K562 (cell line): Measurements from ENCODE around the gene NAGPA. TPM values are rescaled to one million over a fixed set of nuclear protein-coding genes. Genes with fewer than 3 reads are reported as not detected.

Experiments
- ATAC-seq: fragments of 200-7000 bp; cut with Tn5 transposase; 3 replicates; pipeline ENCODE4 v1.9.1; 2020; ENCODE audit warnings: moderate library complexity
- BruUV-seq: library from RNA; stranded (reverse); fragments of 400-500 nt; replicated peaks from 2 replicates; lab custom pipeline; 2021; lab: Mats Ljungman, UMichigan
- CTCF ChIA-PET: fragments of 300-600 bp; formaldehyde crosslinking; extraction: SDS; loops from one replicate; lab custom pipeline; 2021; ENCODE audit warnings: low intra/inter-chr PET ratio; lab: Yijun Ruan, JAX
- POLR2A ChIA-PET: fragments of 300-600, 350-650 bp; sonication (Branson Sonifier 250); formaldehyde crosslinking; extraction: SDS; loops from one replicate; lab custom pipeline; 2021; ENCODE audit warnings: antibody characterized with exemption, inconsistent platforms; lab: Yijun Ruan, JAX
- DNase-seq, 4 experiments: peaks; one replicate each; pipeline versions ENCODE4 v3.0.0 to v3.0.0-alpha.2; 2011 to 2018; ENCODE audit warnings: low spot score in 3 of 4, mixed read lengths in 3 of 4; ENCODE audit errors: extremely low read depth in 1 of 4
- FAIRE-seq: peaks from 2 replicates; lab custom pipeline; 2011; peaks lifted over from hg19 to GRCh38; lab: Jason Lieb, UNC
- H2AFZ ChIP-seq: 2 replicates; pipeline ENCODE4 v1.6.0; 2011; ENCODE audit warnings: low read depth, low read length, control low read depth, inconsistent platforms
- H3K27ac ChIP-seq: fragments of 200-600 bp; 3 replicates; pipeline ENCODE4 v1.8.0; 2011; ENCODE audit warnings: low read depth, mild to moderate bottlenecking, control low read depth, inconsistent platforms, low read length, moderate library complexity, mixed read lengths; ENCODE audit errors: extremely low read depth
- H3K27me3 ChIP-seq, 2 experiments: fragments of 300-600 bp in 1 of 2; 2 replicates in 1 of 2; 3 replicates in 1 of 2; pipeline versions ENCODE4 v1.6.0 to v1.8.0; 2011; ENCODE audit warnings: inconsistent platforms in 2 of 2, low read length in 2 of 2, mild to moderate bottlenecking in 1 of 2, mixed read lengths in 1 of 2, moderate library complexity in 1 of 2; ENCODE audit not compliant: control insufficient read depth in 2 of 2, insufficient read depth in 2 of 2
- H3K36me3 ChIP-seq: fragments of 300-600 bp; 3 replicates; pipeline ENCODE4 v1.8.0; 2011; ENCODE audit warnings: mild to moderate bottlenecking, low read length, inconsistent platforms; ENCODE audit not compliant: control insufficient read depth, insufficient read depth
- H3K4me1 ChIP-seq, 2 experiments: fragments of 200-600 bp in 1 of 2; replicated peaks in 1 of 2; 2 replicates in 1 of 2; 3 replicates in 1 of 2; pipeline versions ENCODE4 v1.5.1 to v1.8.0; 2011; ENCODE audit warnings: inconsistent platforms in 2 of 2, low read length in 2 of 2, mild to moderate bottlenecking in 1 of 2, mixed read lengths in 1 of 2, moderate library complexity in 1 of 2; ENCODE audit not compliant: control insufficient read depth in 2 of 2, insufficient read depth in 2 of 2
- H3K4me2 ChIP-seq: 2 replicates; pipeline ENCODE4 v1.6.1; 2011; ENCODE audit warnings: low read length, control low read depth, inconsistent platforms, mixed read lengths; ENCODE audit not compliant: insufficient read depth
- H3K4me3 ChIP-seq: fragments of 200-600 bp; sonication (generic), shearing (Covaris generic); 2 replicates; pipeline ENCODE4 v1.5.1; 2016; ENCODE audit warnings: control low read depth, inconsistent platforms
- H3K79me2 ChIP-seq: fragments of 200-600 bp; 3 replicates; pipeline ENCODE4 v1.8.0; 2011; ENCODE audit warnings: low read length, inconsistent platforms; ENCODE audit not compliant: control insufficient read depth, insufficient read depth
- H3K9ac ChIP-seq, 2 experiments: 2 replicates each; pipeline versions ENCODE4 v1.6.0 to v1.6.1; 2011; ENCODE audit warnings: low read depth in 2 of 2, low read length in 2 of 2, control low read depth in 1 of 2, inconsistent platforms in 1 of 2, mild to moderate bottlenecking in 1 of 2, mixed read lengths in 1 of 2; ENCODE audit not compliant: insufficient read depth in 1 of 2
- H3K9me1 ChIP-seq: one replicate; pipeline ENCODE4 v1.6.0; 2011; ENCODE audit warnings: inconsistent platforms, mild to moderate bottlenecking, low read length, moderate library complexity; ENCODE audit not compliant: control insufficient read depth, insufficient read depth
- H3K9me3 ChIP-seq: replicated peaks from 2 replicates; pipeline ENCODE4 v1.5.1; 2011; ENCODE audit warnings: low read depth, low read length, inconsistent platforms; ENCODE audit not compliant: control insufficient read depth, insufficient read depth
- H4K20me1 ChIP-seq: replicated peaks from 2 replicates; pipeline ENCODE4 v1.6.1; 2011; ENCODE audit warnings: low read length, inconsistent platforms, mixed read lengths; ENCODE audit not compliant: control insufficient read depth, insufficient read depth
- ELF4 ChIP-seq: fragments of 450-650 bp; formaldehyde crosslinking; IDR thresholded peaks from 2 replicates; pipeline ENCODE4 v1.4.0; 2022; ENCODE audit warnings: missing genetic modification characterization
- ESRRA ChIP-seq: fragments of 450-650 bp; IDR thresholded peaks from 2 replicates; pipeline ENCODE4 v1.6.1; 2014; ENCODE audit warnings: low read depth, mild to moderate bottlenecking, moderate library complexity, borderline replicate concordance
- HNRNPH1 ChIP-seq: fragments of 200-400 bp; formaldehyde crosslinking; optimal IDR thresholded peaks from 2 replicates; pipeline ENCODE3; 2017; ENCODE audit warnings: low read depth, mild to moderate bottlenecking, low read length, moderate library complexity
- HNRNPL ChIP-seq: fragments of 200-400 bp; formaldehyde crosslinking; IDR thresholded peaks from 2 replicates; pipeline ENCODE4 v1.6.1; 2017; ENCODE audit warnings: low read depth, mild to moderate bottlenecking, low read length
- KLF10 ChIP-seq: fragments of 250-450 bp; sonication (Bioruptor Pico); IDR thresholded peaks from 2 replicates; pipeline ENCODE4 v1.6.1; 2021; ENCODE audit warnings: matching md5 sums
- MCM2 ChIP-seq: fragments of 450-650 bp; IDR thresholded peaks from 2 replicates; pipeline ENCODE4 v1.6.1; 2017; ENCODE audit warnings: low read depth, mild to moderate bottlenecking
- MXD1 ChIP-seq: fragments of 250-450 bp; sonication (Bioruptor Pico); IDR thresholded peaks from 2 replicates; pipeline ENCODE4 v1.8.0; 2021; ENCODE audit warnings: borderline replicate concordance, mild to moderate bottlenecking, moderate library complexity; ENCODE audit not compliant: poor library complexity, severe bottlenecking
- PATZ1 ChIP-seq: fragments of 250-450 bp; sonication (Bioruptor Pico); IDR thresholded peaks from 2 replicates; pipeline ENCODE4 v1.5.0; 2020; ENCODE audit warnings: mild to moderate bottlenecking, borderline replicate concordance
- PRMT5 ChIP-seq: sonication (generic); formaldehyde crosslinking; IDR thresholded peaks from 2 replicates; pipeline ENCODE4 v1.5.0; 2020; ENCODE audit warnings: missing genetic modification reagents
- RBM25 ChIP-seq: fragments of 200-400 bp; formaldehyde crosslinking; IDR thresholded peaks from 2 replicates; pipeline ENCODE4 v1.6.1; 2018; ENCODE audit warnings: low read length, low read depth, moderate library complexity; ENCODE audit not compliant: severe bottlenecking
- RNF2 ChIP-seq: sonication (generic); IDR thresholded peaks from 2 replicates; pipeline ENCODE4 v1.6.1; 2016
- ZBTB17 ChIP-seq: fragments of 450-650 bp; formaldehyde crosslinking; IDR thresholded peaks from 2 replicates; pipeline ENCODE4 v1.4.0; 2020; ENCODE audit warnings: mild to moderate bottlenecking
- ZFP36 ChIP-seq: fragments of 150-350 bp; IDR thresholded peaks from 2 replicates; pipeline ENCODE4 v1.6.1; 2018; ENCODE audit warnings: low read length, low read depth; ENCODE audit not compliant: partially characterized antibody
- WGBS: fragments of 100-300 bp; shearing (Covaris generic); methylation state at CpG from one replicate; pipeline ENCODE4 v1.1.6; 2016; ENCODE audit warnings: low coverage, mixed read lengths; ENCODE audit not compliant: insufficient coverage; ENCODE audit errors: missing lambda C conversion rate; 5-methylcytosine and 5-hydroxymethylcytosine counted together
- in situ Hi-C: fragments of 300-500 bp; cut with MboI; formaldehyde crosslinking; loops from 4 replicates; pipeline ENCODE4 v1.15.0; 2018; ENCODE audit warnings: inconsistent platforms, mixed read lengths
- intact Hi-C: fragments of 100-400 bp; cut with micrococcal nuclease; formaldehyde crosslinking; loops from 2 replicates; pipeline ENCODE4 v1.14.2; 2022
- polyA plus RNA-seq, 8 experiments: library from polyadenylated mRNA; depleted of rRNA in 4 of 8; stranded (reverse) in 5 of 8; unstranded in 3 of 8; fragments of >200 nt; fragmentation: Nextera tagmentation in 2 of 8; fragmentation: Illumina TruSeq in 1 of 8; extraction: Ambion mirVana in 2 of 8; extraction: Trizol in 1 of 8; gene quantifications; 2 replicates each; pipeline versions ENCODE4 v1.2.1 to v1.2.3, GENCODE V29; 2011 to 2014; ENCODE audit warnings: inconsistent platforms in 1 of 8, missing spikeins in 1 of 8
- total RNA-seq, 7 experiments: library from RNA; depleted of rRNA in 6 of 7; stranded (reverse); fragments of >200 nt in 6 of 7; fragmentation: Illumina TruSeq in 2 of 7; extraction: Trizol in 2 of 7; gene quantifications; 2 replicates each; pipeline versions ENCODE4 v1.2.1 to v1.2.3, GENCODE V29; 2011 to 2021; ENCODE audit warnings: low replicate concordance in 1 of 7
- TF ChIP-seq, protein P1 (sequence below): fragments of 250-450 bp; sonication (Bioruptor Pico); IDR thresholded peaks from 2 replicates; pipeline ENCODE4 v1.6.1; 2021; ENCODE audit warnings: mild to moderate bottlenecking

The NAGPA gene
- total and polyA plus RNA-seq, 9 of the 15 experiments (the other 6 are each of a cell fraction or from before 2014, with no cell fraction given), result 0.15 to 12.7 (median 4.6) TPM

DNA sequence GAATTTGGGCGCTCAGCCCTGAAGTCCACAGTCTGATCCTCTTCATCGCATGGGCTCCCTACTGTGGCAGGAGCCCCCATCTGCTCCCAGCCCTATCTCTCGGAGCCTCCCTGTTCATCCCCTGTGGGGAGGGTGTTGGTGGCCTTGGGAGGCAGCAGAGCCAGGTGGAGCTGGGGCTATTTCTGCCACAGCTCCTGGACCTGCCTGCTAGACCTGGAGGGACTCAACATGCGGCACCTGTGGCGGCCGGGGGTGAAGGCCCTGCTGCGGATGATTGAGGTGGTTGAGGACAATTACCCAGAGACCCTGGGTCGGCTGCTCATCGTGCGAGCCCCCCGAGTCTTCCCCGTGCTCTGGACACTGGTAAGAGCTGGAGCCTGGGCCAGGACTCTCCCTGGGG is 30.5 kb downstream of the NAGPA start:
- no peak overlapping the region for H3K4me3 ChIP-seq
- no peaks in the 10 kb centered on the region for H3K9me3 ChIP-seq
- ChIA-PET CTCF (no interaction called here), POLR2A (interaction anchor here (0.7 kb wide), 1 partner anchor 31 kb away, joined by 5 read pairs; the partner anchor contains the start of gene NAGPA)
- intact Hi-C loops, result no loop called here
- no TSS peak for BruUV-seq
- no peaks in the 10 kb centered on the region for H3K9me1 ChIP-seq
- 0% methylated on average over 12 of the region's 12 CpGs for WGBS
- H3K79me2 ChIP-seq, result no peaks in the 10 kb centered on the region
- H3K4me2 ChIP-seq, result no peak overlapping the region
- H4K20me1 ChIP-seq, result peaks cover 4% of the 10 kb centered on the region; the same call in 1 of the 2 replicates
- no peaks in the 10 kb centered on the region for H3K36me3 ChIP-seq
- H3K4me1 ChIP-seq, result peaks cover 0 to 9% of the 10 kb centered on the region in 2 experiments; a peak in 2 of 5 replicates
- FAIRE-seq (no peak), DNase-seq (no peak)
- H2AFZ ChIP-seq, result no peak overlapping the region
- in situ Hi-C loops, result no loop called here
- H3K27ac ChIP-seq, result no peak overlapping the region
- no peak overlapping the region for H3K9ac ChIP-seq
- H3K27me3 ChIP-seq, result peaks cover 40 to 66% of the 10 kb centered on the region in 2 experiments; a peak in 3 of 5 replicates
- TF ChIP-seq PRMT5 (CRISPR knock-in tag), result no peak
- TF ChIP-seq RNF2, result no peak
- TF ChIP-seq MXD1, result no peak
- TF ChIP-seq, all 486 proteins: peak for 0
- no peak for ATAC-seq

- Histone ChIP-seq H3K4me1 (peaks cover 0 to 9% of the 10 kb centered on the region in 2 experiments; a peak in 2 of 5 replicates), H3K4me2 (no peak overlapping the region), H4K20me1 (peaks cover 4% of the 10 kb centered on the region; the same call in 1 of the 2 replicates), H3K36me3 (no peaks in the 10 kb centered on the region), H3K27ac (no peak overlapping the region), H3K79me2 (no peaks in the 10 kb centered on the region), H3K9me3 (no peaks in the 10 kb centered on the region), H2AFZ (no peak overlapping the region), H3K27me3 (peaks cover 38 to 68% of the 10 kb centered on the region in 2 experiments; a peak in 3 of 5 replicates), H3K9me1 (no peaks in the 10 kb centered on the region), H3K4me3 (no peak overlapping the region), H3K9ac (no peak overlapping the region)
- POLR2A ChIA-PET, result no interaction called here
- FAIRE-seq, result no peak
- WGBS, result 0% methylated on average over 3 of the region's 3 CpGs
- no TSS peak for BruUV-seq
- CTCF ChIA-PET, result no interaction called here
- no peak for DNase-seq
- intact Hi-C loops, result no loop called here
- in situ Hi-C loops, result no loop called here
- ATAC-seq, result no peak
- no peak for TF ChIP-seq PATZ1
- TF ChIP-seq RBM25, result peak; percentile 88
- TF ChIP-seq ZBTB17 (CRISPR knock-in tag), result no peak
- no peak for TF ChIP-seq HNRNPH1
- TF ChIP-seq MCM2, result no peak
- no peak for TF ChIP-seq KLF10 (CRISPR knock-in tag)
- TF ChIP-seq, protein P1, sequence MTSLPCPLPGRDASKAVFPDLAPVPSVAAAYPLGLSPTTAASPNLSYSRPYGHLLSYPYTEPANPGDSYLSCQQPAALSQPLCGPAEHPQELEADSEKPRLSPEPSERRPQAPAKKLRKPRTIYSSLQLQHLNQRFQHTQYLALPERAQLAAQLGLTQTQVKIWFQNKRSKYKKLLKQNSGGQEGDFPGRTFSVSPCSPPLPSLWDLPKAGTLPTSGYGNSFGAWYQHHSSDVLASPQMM, result no peak
- TF ChIP-seq ESRRA, result 0 out of 2 replicates have a peak, but pooled peaks have one; percentile 35
- no peak for TF ChIP-seq HNRNPL
- peak; percentile 74 for TF ChIP-seq ZFP36
- TF ChIP-seq ELF4 (CRISPR knock-in tag), result no peak
Observed at GRCh38 chr16:5002699-5003143, 31.0 kb downstream of the NAGPA start.
